ENCODE data around the gene SPINT3. TPM values are rescaled to one million over a fixed set of nuclear protein-coding genes. Genes with fewer than 3 reads are reported as not detected.

Gene SPINT3
- not detected in 2 replicates for total RNA-seq

GRCh38 chr20:45515147-45515913 lies at the start of gene SPINT3:
Gene SPINT3, minus strand, starts transcription at chr20:45515622. Its CDS starts 14 bp downstream, at chr20:45515608.
- DNase-seq (ENCODE audit: low read depth, low spot score) = no peak

DNA sequence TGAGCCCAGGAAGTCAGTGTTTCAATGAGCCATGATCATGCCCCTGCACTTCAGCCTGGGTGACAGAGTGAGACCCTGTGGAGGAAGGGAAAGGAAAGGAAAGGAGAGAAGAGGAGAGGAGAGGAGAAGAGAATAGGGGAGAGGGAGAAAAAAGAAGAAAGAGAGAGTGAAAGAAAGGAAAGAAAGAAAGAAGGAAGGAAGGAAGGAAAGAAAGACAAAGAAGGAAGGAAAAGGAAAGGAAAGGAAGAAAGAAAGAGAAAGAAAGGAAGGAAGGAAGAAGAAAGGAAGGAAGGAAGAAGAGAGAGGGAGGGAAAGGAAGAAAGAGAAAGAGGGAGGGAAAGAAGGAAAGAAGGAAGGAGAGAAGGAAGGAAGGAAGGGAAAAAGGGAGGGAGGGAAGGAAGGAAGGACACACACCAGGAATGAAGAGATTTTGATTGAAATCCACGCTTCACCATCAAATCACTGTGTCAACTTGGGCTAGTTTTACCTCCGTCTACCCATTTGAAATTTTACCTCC lies 49.4 kb upstream of the SPINT3 start:
- DNase-seq (ENCODE audit: low read depth, low spot score) = no peak

GRCh38 chr20:45555198-45555597 lies 39.8 kb upstream of the SPINT3 start:
- no peak for DNase-seq (ENCODE audit: low read depth, low spot score)

DNA sequence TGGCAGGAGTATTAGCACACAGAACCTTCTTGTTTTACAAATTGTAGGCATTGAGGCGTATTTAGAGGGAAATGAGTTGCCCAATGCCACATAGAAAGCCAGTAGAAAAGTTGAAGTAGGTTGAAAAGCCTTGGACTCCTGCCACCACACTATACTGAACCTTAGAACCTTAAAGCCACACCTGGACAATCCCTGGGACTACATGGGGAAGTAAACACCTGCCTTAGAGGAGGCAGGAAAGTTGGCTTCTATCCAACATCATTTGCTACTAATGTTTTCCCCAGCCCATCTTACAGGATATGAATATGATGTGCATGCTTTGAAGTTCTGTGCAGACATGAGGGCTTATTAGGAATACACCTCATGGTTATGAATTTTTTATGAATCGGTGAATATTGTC lies 37.0 kb upstream of the SPINT3 start:
- DNase-seq (ENCODE audit: low read depth, low spot score) = no peak

DNA sequence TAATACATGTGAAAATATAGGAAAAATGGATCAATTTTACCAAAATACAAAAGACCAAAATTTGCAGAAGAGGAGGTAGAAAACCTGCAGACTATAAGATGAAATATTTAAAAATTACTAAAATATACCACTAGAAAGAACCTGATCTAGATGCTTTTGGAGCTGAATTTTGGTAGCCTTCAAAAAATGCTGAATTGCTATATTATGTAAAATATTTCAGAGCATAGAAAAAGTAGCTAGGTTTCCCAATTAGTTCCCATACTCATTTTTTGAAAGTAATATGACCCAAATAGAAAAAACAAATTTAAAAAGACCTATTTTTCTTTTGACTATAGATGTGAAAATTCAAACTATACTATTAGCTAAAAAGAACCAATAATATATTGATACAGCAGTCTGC lies 35.3 kb upstream of the SPINT3 start:
- DNase-seq (ENCODE audit: low read depth, low spot score) = no peak

GRCh38 chr20:45548410-45548809 lies 33.0 kb upstream of the SPINT3 start:
- no peak for DNase-seq (ENCODE audit: low read depth, low spot score)

DNA sequence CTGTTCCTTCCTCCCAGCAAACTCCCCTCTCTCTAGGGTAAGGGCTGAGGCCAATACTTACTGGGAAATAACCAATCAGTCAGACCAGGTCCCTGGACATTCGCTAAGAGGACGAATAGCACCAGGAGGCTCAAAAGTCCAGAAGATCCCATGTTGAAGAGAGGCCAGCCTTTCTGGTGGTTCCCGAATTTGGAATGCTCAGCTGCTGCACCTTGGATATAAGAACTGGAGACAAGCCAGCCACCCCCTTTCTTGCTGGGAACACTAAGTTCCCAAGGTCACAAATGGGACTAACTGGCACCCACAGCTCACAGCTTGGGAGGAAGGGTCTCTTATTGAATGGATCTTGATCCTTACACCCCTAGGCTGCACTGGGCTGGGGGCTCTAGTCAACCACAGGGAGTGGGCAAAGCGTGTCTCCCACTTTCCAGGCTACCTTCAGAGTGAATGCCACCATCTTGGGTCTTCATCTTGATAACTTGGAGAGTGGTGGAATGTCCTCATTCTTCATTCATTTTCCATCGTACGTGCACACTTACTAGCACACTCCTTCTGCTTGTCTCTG lies 31.9 kb upstream of the SPINT3 start, which contains the start of gene EPPIN:
TSS of gene EPPIN (minus strand) at position 196 of the 565 bp plus-strand sequence. CDS start at position 152, 44 bp downstream.
- DNase-seq (ENCODE audit: low read depth, low spot score) = no peak

DNA sequence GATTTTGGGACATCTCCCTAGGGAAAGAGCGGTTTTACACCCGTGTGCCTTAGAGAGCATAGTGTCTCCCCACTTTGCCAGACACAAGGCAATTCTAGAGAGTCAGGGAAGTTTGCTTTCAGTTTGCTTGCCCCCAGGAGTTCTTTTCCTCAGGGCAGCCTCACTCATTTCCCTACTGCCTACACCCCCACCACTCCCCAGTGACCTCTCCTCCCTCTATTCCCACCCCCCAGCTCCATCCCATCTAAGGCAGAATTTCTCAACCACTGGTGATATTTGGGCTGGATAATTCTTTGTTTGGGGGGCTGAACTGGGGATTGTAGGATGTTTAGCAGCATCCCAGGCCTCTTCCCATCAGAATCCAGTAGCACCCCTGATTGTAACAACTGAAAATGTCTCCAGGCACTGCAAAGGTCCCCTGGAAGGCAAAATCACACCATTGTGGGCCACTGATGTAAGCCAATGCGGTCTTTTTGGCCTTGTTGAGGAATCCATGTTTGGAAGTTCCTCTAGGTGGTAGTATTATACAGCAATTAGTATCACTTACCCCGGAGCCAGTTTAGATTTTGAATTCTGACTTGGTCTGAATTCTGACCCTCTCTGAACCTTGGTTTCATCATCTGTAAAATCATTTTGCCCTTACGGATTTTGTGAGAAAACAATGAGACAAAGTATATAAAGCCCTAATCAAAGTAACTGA lies 30.5 kb upstream of the SPINT3 start:
- DNase-seq (ENCODE audit: low read depth, low spot score) = no peak

DNA sequence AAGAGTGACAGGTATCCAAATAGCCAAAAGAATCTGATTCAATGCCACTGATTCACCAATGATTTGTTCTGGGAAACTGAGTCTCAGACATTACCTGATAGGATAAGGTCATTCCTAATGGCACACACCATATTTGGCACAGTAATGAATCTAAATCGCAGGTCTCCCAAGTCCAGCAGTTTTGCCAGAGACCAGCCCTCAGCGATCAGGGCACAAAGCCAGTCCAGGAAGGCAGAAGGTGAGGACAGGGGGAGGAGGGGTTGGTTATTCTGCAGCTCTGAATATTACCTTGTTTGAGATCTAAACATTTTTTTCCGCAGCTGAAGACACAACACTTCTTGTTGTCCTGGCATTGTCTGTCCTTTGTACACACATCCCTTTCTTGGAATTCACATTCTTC lies 29.9 kb upstream of the SPINT3 start:
- DNase-seq (ENCODE audit: low read depth, low spot score) = no peak

DNA sequence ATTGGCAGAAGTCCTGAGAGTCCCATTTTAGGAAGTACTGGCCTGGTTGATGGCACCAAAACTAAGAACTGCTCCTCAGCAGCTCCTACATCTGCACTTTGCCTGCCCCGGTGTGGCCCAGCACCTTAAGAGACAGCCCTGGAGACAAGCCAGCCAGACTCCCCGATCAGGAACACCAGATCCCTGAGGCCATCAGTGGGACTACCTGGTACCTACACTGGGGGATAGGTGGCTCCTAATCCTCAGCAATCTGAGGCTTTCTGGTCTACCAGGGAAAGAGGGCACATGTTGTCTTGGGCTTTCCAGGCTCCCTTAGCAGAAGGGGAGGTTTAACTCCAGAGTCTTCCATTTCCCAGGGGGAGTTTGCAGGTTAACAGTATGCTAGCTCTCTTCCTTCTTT lies 24.0 kb upstream of the SPINT3 start, which contains the start of gene WFDC6:
TSS of gene WFDC6 (minus strand) at position 101 of the 400 bp plus-strand sequence. CDS start at position 26, 75 bp downstream.
- DNase-seq (ENCODE audit: low read depth, low spot score) = no peak

DNA sequence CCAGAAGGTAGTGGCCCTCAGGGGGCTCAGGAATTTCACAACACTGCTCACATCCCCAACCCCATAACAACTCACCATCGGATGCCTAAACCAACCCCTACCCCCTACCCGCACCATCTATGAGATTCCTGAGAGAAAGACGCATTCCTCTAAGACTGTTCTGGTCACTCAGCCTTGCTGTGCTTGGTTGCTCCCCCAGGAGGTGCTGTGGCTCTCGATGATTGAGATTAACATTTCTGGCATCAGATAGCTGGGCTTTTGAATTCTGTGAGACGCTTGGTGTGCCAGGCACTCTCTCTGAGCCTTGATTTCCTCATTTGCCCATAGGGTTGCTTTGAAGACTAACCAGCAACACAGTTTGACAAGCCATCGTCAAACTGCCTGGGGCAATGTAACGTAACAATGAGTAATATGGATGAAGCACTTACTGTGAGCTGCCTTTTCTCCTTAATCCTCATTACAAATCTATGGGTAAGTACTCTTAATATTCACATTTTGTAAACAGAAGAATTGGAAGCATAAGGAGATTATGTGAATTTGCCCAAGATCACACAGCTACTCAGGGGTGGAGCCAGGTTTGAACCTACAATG lies 22.9 kb upstream of the SPINT3 start:
- DNase-seq (ENCODE audit: low read depth, low spot score) = no peak

GRCh38 chr20:45527294-45527693 lies 11.9 kb upstream of the SPINT3 start:
- DNase-seq (ENCODE audit: low read depth, low spot score) = no peak

- DNase-seq (ENCODE audit: low read depth, low spot score) = no peak
These were observed 8.4 kb upstream of the SPINT3 start for GRCh38 chr20:45523821-45524220.

DNA sequence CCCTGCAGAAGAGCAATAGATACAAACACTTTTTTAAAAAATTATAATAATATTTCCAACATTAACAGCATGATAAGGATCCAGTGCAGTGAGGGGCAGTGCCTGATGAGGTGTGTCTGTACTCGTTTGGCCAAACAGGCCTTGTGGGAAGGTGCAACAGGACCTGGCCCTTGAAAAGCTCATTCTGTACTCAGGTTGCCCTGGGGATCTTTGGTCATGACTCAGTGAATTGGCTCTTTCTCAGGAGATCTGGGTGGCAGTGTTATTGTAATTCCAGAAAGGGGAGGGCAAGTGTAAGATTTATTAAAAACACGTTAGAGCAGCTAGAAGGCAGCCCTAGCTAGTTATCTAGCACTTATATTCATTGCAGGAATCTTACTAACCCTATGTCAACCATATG lies 2.9 kb upstream of the SPINT3 start:
- no peak for DNase-seq (ENCODE audit: low read depth, low spot score)

- DNase-seq (ENCODE audit: low read depth, low spot score) = no peak
These were observed 5.1 kb downstream of the SPINT3 start for GRCh38 chr20:45510242-45510862.

- DNase-seq (ENCODE audit: low read depth, low spot score) = no peak
These were observed 6.3 kb downstream of the SPINT3 start for GRCh38 chr20:45509091-45509490.

DNA sequence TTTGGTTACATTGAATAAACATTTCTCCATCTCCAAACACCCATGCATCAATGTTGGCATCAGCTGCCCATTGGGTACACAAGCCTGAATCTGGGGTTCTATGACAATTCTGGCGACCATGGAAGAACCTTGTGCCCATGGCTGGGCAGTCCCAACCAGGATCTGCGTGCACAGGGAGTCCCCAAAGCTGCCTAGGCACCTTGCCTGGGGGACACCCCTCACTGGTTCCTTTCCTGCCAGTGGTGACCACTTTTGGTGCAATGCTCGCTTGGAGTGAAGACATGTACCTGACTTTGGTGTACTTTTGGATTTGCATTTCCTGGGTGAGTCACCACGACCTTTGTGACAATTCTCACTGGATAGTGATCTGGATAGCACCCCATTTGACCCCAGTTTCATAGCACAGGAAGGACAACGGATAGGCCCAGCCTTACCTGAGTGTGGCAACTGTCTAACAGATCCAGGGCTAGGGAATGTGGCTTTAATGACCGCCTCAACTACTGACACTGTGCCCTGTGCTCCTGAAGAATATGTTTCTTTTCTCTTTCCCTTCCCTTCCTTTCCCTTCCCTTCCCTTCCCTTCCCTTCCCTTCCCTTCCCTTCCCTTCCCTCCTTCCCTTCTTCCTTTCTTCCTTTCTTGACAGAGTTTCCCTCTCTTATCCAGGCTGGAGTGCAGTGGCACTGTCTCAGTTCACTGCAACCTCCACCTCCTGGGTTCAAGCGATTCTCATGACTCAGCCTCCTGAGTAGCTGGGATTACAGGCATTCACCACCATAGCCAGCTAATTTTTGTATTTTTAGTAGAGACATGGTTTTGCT lies 7.1 kb downstream of the SPINT3 start:
- no peak for DNase-seq (ENCODE audit: low read depth, low spot score)

DNA sequence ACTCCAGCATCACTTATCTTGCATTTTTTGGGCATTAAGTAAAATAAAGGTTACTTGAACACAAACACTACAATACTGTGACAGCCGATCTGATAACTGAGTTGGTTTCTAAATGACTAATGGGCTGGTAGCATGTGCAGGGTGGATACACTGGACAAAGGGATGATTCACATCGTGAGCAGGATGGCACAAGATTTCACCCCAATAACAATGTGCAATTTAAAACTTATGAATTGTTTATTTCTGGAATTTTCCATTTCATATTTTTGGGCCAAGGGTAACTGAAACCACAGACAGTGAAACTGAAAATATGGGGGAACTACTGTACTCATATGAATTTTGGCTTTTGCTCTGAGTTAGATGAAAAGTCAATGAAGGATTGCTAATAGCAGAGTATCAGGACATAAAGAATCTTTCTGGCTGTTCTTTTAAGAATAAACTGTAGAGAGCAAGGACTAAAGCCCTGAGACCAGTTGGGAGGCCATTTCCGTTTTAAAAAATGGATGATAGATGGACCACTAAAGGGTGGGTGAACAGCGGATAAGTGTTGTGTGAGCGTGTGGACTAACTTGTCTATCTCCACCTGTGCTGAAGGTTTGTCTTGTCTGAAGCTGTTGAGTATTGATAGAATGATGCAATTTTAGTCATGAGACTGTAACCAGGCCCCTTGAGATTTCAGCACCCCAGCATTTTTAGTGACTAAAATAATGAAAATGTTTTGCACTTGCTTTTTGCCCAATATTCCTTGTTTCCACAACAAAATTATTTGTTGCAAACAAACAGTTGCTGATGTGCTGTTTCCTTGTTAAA lies 8.2 kb downstream of the SPINT3 start:
- DNase-seq (ENCODE audit: low read depth, low spot score) = no peak

- DNase-seq (ENCODE audit: low read depth, low spot score) = no peak
These were observed 9.0 kb downstream of the SPINT3 start for GRCh38 chr20:45506398-45506797.

DNA sequence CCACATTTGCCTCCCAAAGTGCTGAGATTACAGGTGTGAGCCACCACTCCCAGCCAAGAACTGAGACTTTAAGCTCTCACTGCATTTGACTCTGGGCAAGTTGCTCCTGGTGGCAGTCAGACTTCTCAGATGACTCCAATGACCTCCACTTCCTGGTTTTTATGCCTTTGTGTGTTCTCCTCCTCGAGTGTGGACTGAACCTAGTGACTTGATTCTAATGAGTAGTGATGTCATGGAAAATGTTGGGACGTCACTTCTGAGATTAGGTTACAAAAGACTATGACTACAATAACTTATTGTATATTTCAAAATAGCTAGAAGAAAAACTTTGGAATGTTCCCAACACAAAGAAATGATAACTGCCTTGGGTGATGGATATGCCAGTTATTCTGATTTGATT lies 12.0 kb downstream of the SPINT3 start:
- DNase-seq (ENCODE audit: low read depth, low spot score) = no peak
